Measurements from ENCODE around the gene ASAP2.

DNA sequence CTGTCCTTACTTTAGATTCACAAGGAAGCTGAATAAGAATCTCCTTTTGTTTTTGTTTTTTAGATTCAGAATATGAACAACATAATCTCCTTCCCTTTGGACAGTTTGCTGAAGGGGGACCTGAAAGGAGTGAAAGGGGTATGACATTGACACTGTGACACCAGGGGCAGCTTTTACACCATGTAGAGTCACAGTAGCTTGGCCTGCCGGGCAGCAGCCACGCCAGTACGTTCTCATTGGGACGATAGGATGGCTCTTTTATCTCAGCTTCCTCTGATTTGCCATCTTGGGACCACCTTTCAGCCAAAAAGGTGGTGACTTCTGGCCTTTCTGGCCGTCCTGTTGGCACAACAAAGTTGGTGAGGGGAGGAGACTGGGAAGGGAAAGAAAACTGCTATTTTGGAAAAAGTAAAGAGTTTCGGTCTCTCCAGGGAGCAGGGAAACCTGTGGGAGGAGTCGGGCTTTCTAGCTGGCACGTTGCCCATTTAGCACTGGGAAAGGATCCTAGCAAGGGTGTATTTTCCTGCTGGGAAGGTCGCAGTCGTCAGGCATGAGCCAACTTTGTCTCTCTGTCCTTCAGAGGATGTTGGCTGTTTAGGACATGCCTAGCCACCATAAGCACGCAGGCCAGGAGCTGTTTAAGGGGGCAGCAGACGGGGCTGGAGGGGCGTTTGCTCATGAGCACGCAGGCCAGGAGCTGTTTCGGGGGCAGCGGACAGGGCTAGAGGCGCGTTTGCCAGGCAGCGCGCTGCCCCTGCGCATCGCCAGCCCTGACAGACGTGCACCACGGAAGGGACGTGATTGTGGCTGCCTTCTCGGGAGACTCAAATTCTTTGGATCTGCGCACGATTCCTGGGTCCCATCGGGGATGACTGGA lies 112.1 kb downstream of the ASAP2 start:
- TF ChIP-seq REST (IDR thresholded peaks at IDR 0.05; ENCODE audit: insufficient replicate concordance, low read depth) (no peak), POLR2AphosphoS5 (IDR thresholded peaks at IDR 0.05; ENCODE audit: low read depth) (no peak)
- TF ChIP-seq, protein P1, sequence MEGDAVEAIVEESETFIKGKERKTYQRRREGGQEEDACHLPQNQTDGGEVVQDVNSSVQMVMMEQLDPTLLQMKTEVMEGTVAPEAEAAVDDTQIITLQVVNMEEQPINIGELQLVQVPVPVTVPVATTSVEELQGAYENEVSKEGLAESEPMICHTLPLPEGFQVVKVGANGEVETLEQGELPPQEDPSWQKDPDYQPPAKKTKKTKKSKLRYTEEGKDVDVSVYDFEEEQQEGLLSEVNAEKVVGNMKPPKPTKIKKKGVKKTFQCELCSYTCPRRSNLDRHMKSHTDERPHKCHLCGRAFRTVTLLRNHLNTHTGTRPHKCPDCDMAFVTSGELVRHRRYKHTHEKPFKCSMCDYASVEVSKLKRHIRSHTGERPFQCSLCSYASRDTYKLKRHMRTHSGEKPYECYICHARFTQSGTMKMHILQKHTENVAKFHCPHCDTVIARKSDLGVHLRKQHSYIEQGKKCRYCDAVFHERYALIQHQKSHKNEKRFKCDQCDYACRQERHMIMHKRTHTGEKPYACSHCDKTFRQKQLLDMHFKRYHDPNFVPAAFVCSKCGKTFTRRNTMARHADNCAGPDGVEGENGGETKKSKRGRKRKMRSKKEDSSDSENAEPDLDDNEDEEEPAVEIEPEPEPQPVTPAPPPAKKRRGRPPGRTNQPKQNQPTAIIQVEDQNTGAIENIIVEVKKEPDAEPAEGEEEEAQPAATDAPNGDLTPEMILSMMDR (IDR thresholded peaks at IDR 0.05; ENCODE audit: insufficient read depth, low read length): no peak
